BLaER1 treated with 17β-estradiol and CSF1 and Interleukin-3, amounts not matched to agents 10 nM and 100 nM (cell line): Measurements from ENCODE around the gene SCYGR5.

Experiments
- H3K27ac ChIP-seq, 11 experiments: shearing (Covaris generic); formaldehyde crosslinking; 2 replicates each; pipeline ENCODE4 v1.8.1; 2022
- H3K27me3 ChIP-seq, 11 experiments: shearing (Covaris generic); formaldehyde crosslinking; 2 replicates each; pipeline ENCODE4 v1.8.1; 2022
- H3K36me3 ChIP-seq, 11 experiments: shearing (Covaris generic); formaldehyde crosslinking; 2 replicates each; pipeline ENCODE4 v1.8.1; 2022
- H3K4me1 ChIP-seq, 10 experiments: shearing (Covaris generic); formaldehyde crosslinking; 2 replicates each; pipeline ENCODE4 v1.8.1; 2022
- H3K4me2 ChIP-seq, 11 experiments: shearing (Covaris generic); formaldehyde crosslinking; 2 replicates each; pipeline ENCODE4 v1.8.1; 2022
- H3K4me3 ChIP-seq, 10 experiments: shearing (Covaris generic); formaldehyde crosslinking; 2 replicates each; pipeline ENCODE4 v1.8.1; 2022
- H3K9ac ChIP-seq, 11 experiments: shearing (Covaris generic); formaldehyde crosslinking; 2 replicates each; pipeline ENCODE4 v1.8.1; 2022
- H3K9me3 ChIP-seq, 11 experiments: shearing (Covaris generic); formaldehyde crosslinking; replicated peaks in 1 of 11; 2 replicates each; pipeline ENCODE4 v1.8.1; 2022
- H4K20me1 ChIP-seq, 11 experiments: shearing (Covaris generic); formaldehyde crosslinking; 2 replicates each; pipeline ENCODE4 v1.8.1; 2022
- Cebpa-rat ChIP-seq, 11 experiments: shearing (Covaris generic); IDR thresholded peaks; 2 replicates each; pipeline ENCODE4 v1.8.1; 2022

Gene SCYGR5

GRCh38 chr2:227703280-227703732 is 36.7 kb downstream of the SCYGR5 start:
- Histone ChIP-seq H3K4me2 (no peak overlapping the region), H3K9me3 (peaks cover 0 to 7% (median 0%) of the 10 kb centered on the region in 11 experiments; a peak in 1 of 22 replicates), H3K4me3 (no peak overlapping the region), H3K27me3 (no peaks in the 10 kb centered on the region), H3K36me3 (no peaks in the 10 kb centered on the region), H3K9ac (no peak overlapping the region), H4K20me1 (no peaks in the 10 kb centered on the region), H3K27ac (no peak overlapping the region), H3K4me1 (peaks cover 0 to 11% (median 4%) of the 10 kb centered on the region in 10 experiments; a peak in 9 of 20 replicates)
- TF ChIP-seq Cebpa-rat (IDR thresholded peaks at IDR 0.05) = no peak

DNA sequence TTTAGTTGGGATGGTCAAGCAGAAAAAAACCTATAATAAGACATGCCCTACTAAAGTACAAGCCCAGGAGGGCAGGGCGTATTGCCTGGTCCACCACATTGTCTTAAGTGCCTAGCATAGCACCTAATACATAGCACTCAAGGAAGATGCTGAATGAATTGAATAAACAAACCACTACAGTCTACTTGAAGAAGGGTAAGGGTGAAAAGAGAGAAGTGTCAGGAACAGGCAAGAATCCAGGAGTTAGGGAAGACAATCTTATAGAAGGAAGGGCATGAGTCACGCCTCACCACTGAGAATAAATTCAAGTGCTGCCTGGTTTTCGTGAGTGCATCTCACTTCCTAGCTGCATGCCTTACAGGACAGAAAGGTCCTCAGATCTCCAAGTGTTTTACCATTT is 37.4 kb downstream of the SCYGR5 start:
- Histone ChIP-seq H3K36me3 (no peaks in the 10 kb centered on the region), H3K9me3 (peaks cover 0 to 7% (median 0%) of the 10 kb centered on the region in 11 experiments; a peak in 1 of 22 replicates), H3K4me3 (no peak overlapping the region), H3K4me2 (no peak overlapping the region), H4K20me1 (no peaks in the 10 kb centered on the region), H3K27ac (no peak overlapping the region), H3K27me3 (no peaks in the 10 kb centered on the region), H3K4me1 (peaks cover 0 to 5% (median 1%) of the 10 kb centered on the region in 10 experiments; a peak in 9 of 20 replicates), H3K9ac (no peak overlapping the region)
- TF ChIP-seq Cebpa-rat (IDR thresholded peaks at IDR 0.05) = no peak

DNA sequence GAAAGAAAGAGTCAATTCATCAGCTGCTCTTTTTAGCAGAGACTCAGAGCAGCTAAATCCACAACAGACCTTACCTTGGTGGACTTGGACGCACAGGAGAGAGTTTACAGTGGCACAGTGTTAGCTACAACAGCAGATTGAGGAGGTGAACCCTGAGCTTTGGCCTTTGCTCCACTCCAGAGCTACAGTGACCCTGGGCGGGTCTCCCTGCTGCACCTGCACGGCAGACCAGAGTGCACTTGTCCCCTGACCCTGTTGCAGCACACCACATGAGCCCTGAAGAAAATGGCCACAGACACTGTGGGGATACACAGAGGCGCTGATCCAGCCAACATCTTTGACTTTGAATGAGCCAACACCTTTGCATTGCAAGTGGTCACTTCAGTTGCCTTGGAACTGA is 40.3 kb downstream of the SCYGR5 start:
- no peaks in the 10 kb centered on the region for H3K27me3 ChIP-seq
- H3K9ac ChIP-seq = no peak overlapping the region
- peaks cover 0 to 7% (median 0%) of the 10 kb centered on the region in 11 experiments; a peak in 1 of 22 replicates for H3K9me3 ChIP-seq
- no peak overlapping the region for H3K27ac ChIP-seq
- no peak overlapping the region for H3K4me3 ChIP-seq
- no peaks in the 10 kb centered on the region for H3K4me1 ChIP-seq
- H3K36me3 ChIP-seq = no peaks in the 10 kb centered on the region
- no peak overlapping the region for H3K4me2 ChIP-seq
- H4K20me1 ChIP-seq = no peaks in the 10 kb centered on the region
- no peak for TF ChIP-seq Cebpa-rat (IDR thresholded peaks at IDR 0.05)

DNA sequence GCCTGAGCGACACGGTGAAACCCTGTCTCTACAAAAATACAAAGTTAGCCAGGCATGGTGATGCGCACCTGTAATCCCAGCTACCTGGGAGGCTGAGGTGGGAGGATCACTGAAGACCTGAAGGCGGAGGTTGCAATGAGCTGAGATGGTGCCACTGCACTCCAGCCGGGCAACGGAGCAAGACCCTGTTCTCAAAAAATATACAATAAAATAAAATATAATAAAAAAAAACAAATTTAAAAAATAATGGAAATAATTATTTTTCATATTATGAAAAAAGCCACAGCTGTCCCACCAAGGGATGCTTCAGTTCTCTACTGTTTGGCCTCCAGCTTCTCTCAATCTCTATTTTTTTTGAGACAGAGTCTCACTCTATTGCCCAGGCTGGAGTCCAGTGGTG is 40.8 kb downstream of the SCYGR5 start:
- Histone ChIP-seq H3K27ac (no peak overlapping the region), H3K36me3 (no peaks in the 10 kb centered on the region), H3K4me2 (no peak overlapping the region), H3K4me1 (no peaks in the 10 kb centered on the region), H3K4me3 (no peak overlapping the region), H3K9ac (no peak overlapping the region), H3K27me3 (no peaks in the 10 kb centered on the region), H4K20me1 (no peaks in the 10 kb centered on the region), H3K9me3 (peaks cover 0 to 3% (median 0%) of the 10 kb centered on the region in 11 experiments; a peak in 1 of 22 replicates)
- TF ChIP-seq Cebpa-rat (IDR thresholded peaks at IDR 0.05) = no peak

- TF ChIP-seq Cebpa-rat (IDR thresholded peaks at IDR 0.05) = no peak
- H3K36me3 ChIP-seq = no peaks in the 10 kb centered on the region
- H3K27ac ChIP-seq = no peak overlapping the region
- no peaks in the 10 kb centered on the region for H3K4me1 ChIP-seq
- no peak overlapping the region for H3K9ac ChIP-seq
- H3K4me2 ChIP-seq = no peak overlapping the region
- no peak overlapping the region for H3K4me3 ChIP-seq
- no peaks in the 10 kb centered on the region for H3K27me3 ChIP-seq
- no peaks in the 10 kb centered on the region for H4K20me1 ChIP-seq
- no peaks in the 10 kb centered on the region for H3K9me3 ChIP-seq
Observed at GRCh38 chr2:227710986-227711385, 44.4 kb downstream of the SCYGR5 start.

DNA sequence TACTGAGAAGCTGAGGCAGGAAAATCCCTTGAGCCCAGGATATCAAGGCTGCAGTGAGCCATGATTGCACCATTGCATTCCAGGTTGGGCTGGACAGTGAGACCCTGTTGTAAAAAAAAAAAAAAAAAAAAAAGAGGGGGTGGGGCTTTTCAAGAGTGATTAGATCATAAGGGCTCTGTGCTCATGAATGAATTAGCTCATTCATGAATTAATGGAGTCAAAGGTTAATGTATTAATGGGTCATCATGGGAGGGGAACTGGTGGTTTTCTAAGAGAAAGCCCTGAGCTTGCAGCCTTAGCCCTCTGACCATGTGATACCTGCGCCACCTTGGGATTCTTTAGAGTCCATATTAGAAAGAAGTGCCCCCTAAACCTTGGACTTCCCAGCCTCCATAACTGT is 46.7 kb downstream of the SCYGR5 start:
- H3K27me3 ChIP-seq = no peaks in the 10 kb centered on the region

DNA sequence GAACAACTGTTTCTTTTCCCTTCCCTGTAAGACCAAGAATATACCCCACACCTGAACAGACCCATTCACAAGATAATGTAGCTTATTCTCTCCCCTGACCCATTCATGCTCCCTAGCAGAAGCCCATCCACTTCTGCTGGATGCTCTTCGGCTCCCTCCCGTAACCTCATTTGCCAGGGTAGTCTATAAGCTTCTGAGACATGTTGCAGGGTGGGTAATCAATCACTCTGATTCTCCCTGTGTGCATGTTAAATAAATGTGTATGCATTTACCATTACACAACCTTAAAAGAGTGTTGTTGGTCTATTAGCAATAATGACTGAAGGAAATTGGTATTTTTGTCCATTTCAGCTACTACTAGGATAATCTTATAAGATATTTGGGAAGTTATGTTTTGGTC is 49.9 kb downstream of the SCYGR5 start:
- no peak overlapping the region for H3K27ac ChIP-seq
- no peak overlapping the region for H3K4me2 ChIP-seq
- no peaks in the 10 kb centered on the region for H3K4me1 ChIP-seq
- H4K20me1 ChIP-seq = no peaks in the 10 kb centered on the region
- H3K27me3 ChIP-seq = no peaks in the 10 kb centered on the region
- TF ChIP-seq Cebpa-rat (IDR thresholded peaks at IDR 0.05) = no peak
- H3K9me3 ChIP-seq = peaks cover 0 to 13% (median 6%) of the 10 kb centered on the region in 11 experiments; a peak in 12 of 22 replicates
- H3K9ac ChIP-seq = no peak overlapping the region
- no peaks in the 10 kb centered on the region for H3K36me3 ChIP-seq
- H3K4me3 ChIP-seq = no peak overlapping the region

More for the DNA sequence above, 46.7 kb downstream of the SCYGR5 start:
- Histone ChIP-seq H3K4me3 (no peak overlapping the region), H3K4me1 (no peaks in the 10 kb centered on the region), H3K36me3 (no peaks in the 10 kb centered on the region), H3K27ac (no peak overlapping the region), H3K9ac (no peak overlapping the region), H3K4me2 (no peak overlapping the region), H4K20me1 (no peaks in the 10 kb centered on the region), H3K9me3 (peaks cover 0 to 8% (median 6%) of the 10 kb centered on the region in 11 experiments; a peak in 12 of 22 replicates)
- no peak for TF ChIP-seq Cebpa-rat (IDR thresholded peaks at IDR 0.05)
